SK-N-SH treated with all-trans-retinoic acid at 6 μM for 48 hours (cell line): Measurements from ENCODE around the gene LRPPRC.

Experiments
- ATAC-seq: fragments of 200-7000 bp; cut with Tn5 transposase; 3 replicates; pipeline ENCODE4 v1.9.1; 2020; ENCODE audit warnings: mild to moderate bottlenecking, moderate library complexity
- CSDC2 ChIP-seq: fragments of 250-450 bp; sonication (Bioruptor Pico); IDR thresholded peaks from 2 replicates; pipeline ENCODE4 v1.5.0; 2020; ENCODE audit warnings: mild to moderate bottlenecking, moderate library complexity
- ESRRG ChIP-seq: fragments of 250-450 bp; sonication (Bioruptor Pico); IDR thresholded peaks from 2 replicates; pipeline ENCODE4 v1.6.1; 2021; ENCODE audit warnings: mild to moderate bottlenecking
- GLIS3 ChIP-seq: fragments of 250-450 bp; sonication (Bioruptor Pico); IDR thresholded peaks from 2 replicates; pipeline ENCODE4 v1.5.0; 2020; ENCODE audit warnings: mild to moderate bottlenecking, moderate library complexity
- ISL1 ChIP-seq: fragments of 250-450 bp; sonication (Bioruptor Pico); IDR thresholded peaks from 2 replicates; pipeline ENCODE4 v2.1.2; 2022; ENCODE audit warnings: mild to moderate bottlenecking, moderate library complexity
- PPARA ChIP-seq: fragments of 250-450 bp; sonication (Bioruptor Pico); IDR thresholded peaks from 2 replicates; pipeline ENCODE4 v1.5.0; 2020; ENCODE audit warnings: mild to moderate bottlenecking, borderline replicate concordance
- RARB ChIP-seq: fragments of 250-450 bp; sonication (Bioruptor Pico); IDR thresholded peaks from 2 replicates; pipeline ENCODE4 v1.8.0; 2021; ENCODE audit warnings: mild to moderate bottlenecking, moderate library complexity
- SNAI2 ChIP-seq: fragments of 250-450 bp; sonication (Bioruptor Pico); IDR thresholded peaks from 2 replicates; pipeline ENCODE4 v1.5.0; 2020; ENCODE audit warnings: mild to moderate bottlenecking, moderate library complexity
- TCF4 ChIP-seq: fragments of 250-450 bp; sonication (Bioruptor Pico); IDR thresholded peaks from 2 replicates; pipeline ENCODE4 v1.8.0; 2021; ENCODE audit warnings: mild to moderate bottlenecking, moderate library complexity, borderline replicate concordance
- TOX ChIP-seq: fragments of 250-450 bp; sonication (Bioruptor Pico); IDR thresholded peaks from 2 replicates; pipeline ENCODE4 v1.8.0; 2021; ENCODE audit warnings: mild to moderate bottlenecking, moderate library complexity, borderline replicate concordance
- ZC3H10 ChIP-seq: fragments of 250-450 bp; sonication (Bioruptor Pico); IDR thresholded peaks from 2 replicates; pipeline ENCODE4 v1.5.1; 2021; ENCODE audit warnings: mild to moderate bottlenecking, moderate library complexity
- ZFP3 ChIP-seq: fragments of 250-450 bp; sonication (Bioruptor Pico); IDR thresholded peaks from 2 replicates; pipeline ENCODE4 v1.5.0; 2020; ENCODE audit warnings: mild to moderate bottlenecking, moderate library complexity
- ZFP30 ChIP-seq: fragments of 450-650 bp; formaldehyde crosslinking; IDR thresholded peaks from 2 replicates; pipeline ENCODE4 v1.5.0; 2022; ENCODE audit warnings: mild to moderate bottlenecking, moderate library complexity
- ZNF565 ChIP-seq: fragments of 450-650 bp; formaldehyde crosslinking; conservative IDR thresholded peaks from 2 replicates; pipeline ENCODE4 v1.5.0; 2020; ENCODE audit warnings: low read depth, mild to moderate bottlenecking, moderate library complexity
- ZNF70 ChIP-seq: fragments of 450-650 bp; formaldehyde crosslinking; IDR thresholded peaks from 2 replicates; pipeline ENCODE4 v1.5.0; 2020; ENCODE audit warnings: mild to moderate bottlenecking, moderate library complexity
- ZNF8 ChIP-seq: fragments of 450-650 bp; formaldehyde crosslinking; IDR thresholded peaks from 2 replicates; pipeline ENCODE4 v1.5.0; 2020; ENCODE audit warnings: mild to moderate bottlenecking, moderate library complexity
- TF ChIP-seq, protein P1 (sequence below): fragments of 250-450 bp; sonication (Bioruptor Pico); IDR thresholded peaks from 2 replicates; pipeline ENCODE4 v1.8.0; 2021; ENCODE audit warnings: low read depth, mild to moderate bottlenecking, moderate library complexity, borderline replicate concordance
- TF ChIP-seq, protein P2 (sequence below): fragments of 250-450 bp; sonication (Bioruptor Pico); IDR thresholded peaks from 2 replicates; pipeline ENCODE4 v1.8.0; 2020; ENCODE audit warnings: mild to moderate bottlenecking, moderate library complexity, borderline replicate concordance
- TF ChIP-seq, protein P3 (sequence below): fragments of 250-450 bp; sonication (Bioruptor Pico); IDR thresholded peaks from 2 replicates; pipeline ENCODE4 v1.5.1; 2021; ENCODE audit warnings: mild to moderate bottlenecking, moderate library complexity
- TF ChIP-seq, protein P4 (sequence below): fragments of 250-450 bp; sonication (Bioruptor Pico); IDR thresholded peaks from 2 replicates; pipeline ENCODE4 v1.5.1; 2020; ENCODE audit warnings: low read depth, mild to moderate bottlenecking, moderate library complexity

The LRPPRC gene

DNA sequence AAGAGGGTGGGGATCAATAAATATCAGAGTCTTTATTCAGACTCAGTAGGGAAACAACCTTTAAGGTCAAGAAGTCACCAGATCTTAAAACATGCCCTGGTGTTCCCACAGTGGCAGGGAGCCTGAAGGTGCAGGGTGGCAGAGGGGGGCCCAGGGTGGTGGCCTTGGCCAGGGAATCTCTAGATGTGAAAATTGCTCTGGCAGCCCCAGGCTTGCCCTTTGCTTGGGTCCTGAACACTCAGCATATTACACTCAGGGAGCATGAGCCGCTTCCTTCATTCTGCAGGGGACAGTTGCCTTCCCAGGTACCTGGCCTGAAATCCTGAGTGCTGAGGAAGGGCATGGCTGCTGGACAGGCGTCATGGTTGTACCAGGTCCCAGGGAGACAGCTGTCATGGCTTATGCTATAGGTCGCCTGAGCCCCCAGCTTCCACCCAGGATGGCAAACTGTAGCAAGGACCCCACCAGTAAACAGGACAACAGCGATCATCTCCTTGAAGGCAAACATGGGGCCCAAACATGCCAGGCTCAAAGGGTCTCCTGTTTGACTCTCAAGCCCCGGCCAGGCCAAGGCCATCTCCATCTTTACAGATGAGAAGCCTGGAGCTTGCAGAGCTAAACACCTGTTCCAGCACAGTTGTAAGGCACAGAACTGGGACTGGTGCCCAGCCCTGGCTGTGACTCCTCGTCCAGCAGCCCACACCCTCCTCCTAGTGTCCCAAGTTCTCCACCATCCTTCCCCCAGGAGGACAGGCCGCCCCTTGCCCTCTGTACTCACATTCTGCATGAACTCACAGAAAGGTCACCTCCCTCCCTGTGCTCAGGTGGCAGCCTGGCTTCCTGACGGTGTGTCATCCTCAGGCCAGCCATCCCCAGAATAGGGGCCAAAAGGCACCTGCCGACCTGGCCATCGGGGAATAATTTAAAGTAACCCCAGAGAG lies 142.4 kb downstream of the LRPPRC start:
- no peak for ATAC-seq
- TF ChIP-seq ZFP30 (CRISPR knock-in tag) (no peak), SNAI2 (CRISPR knock-in tag) (no peak), ZNF8 (CRISPR knock-in tag) (no peak), TCF4 (CRISPR knock-in tag) (no peak), TOX (no peak), ZNF70 (CRISPR knock-in tag) (no peak), ISL1 (CRISPR knock-in tag) (no peak), ZFP3 (CRISPR knock-in tag) (no peak), CSDC2 (no peak)
- TF ChIP-seq, protein P1, sequence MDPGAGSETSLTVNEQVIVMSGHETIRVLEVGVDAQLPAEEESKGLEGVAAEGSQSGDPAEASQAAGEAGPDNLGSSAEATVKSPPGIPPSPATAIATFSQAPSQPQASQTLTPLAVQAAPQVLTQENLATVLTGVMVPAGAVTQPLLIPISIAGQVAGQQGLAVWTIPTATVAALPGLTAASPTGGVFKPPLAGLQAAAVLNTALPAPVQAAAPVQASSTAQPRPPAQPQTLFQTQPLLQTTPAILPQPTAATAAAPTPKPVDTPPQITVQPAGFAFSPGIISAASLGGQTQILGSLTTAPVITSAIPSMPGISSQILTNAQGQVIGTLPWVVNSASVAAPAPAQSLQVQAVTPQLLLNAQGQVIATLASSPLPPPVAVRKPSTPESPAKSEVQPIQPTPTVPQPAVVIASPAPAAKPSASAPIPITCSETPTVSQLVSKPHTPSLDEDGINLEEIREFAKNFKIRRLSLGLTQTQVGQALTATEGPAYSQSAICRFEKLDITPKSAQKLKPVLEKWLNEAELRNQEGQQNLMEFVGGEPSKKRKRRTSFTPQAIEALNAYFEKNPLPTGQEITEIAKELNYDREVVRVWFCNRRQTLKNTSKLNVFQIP (CRISPR knock-in tag): no peak
- TF ChIP-seq, protein P2, sequence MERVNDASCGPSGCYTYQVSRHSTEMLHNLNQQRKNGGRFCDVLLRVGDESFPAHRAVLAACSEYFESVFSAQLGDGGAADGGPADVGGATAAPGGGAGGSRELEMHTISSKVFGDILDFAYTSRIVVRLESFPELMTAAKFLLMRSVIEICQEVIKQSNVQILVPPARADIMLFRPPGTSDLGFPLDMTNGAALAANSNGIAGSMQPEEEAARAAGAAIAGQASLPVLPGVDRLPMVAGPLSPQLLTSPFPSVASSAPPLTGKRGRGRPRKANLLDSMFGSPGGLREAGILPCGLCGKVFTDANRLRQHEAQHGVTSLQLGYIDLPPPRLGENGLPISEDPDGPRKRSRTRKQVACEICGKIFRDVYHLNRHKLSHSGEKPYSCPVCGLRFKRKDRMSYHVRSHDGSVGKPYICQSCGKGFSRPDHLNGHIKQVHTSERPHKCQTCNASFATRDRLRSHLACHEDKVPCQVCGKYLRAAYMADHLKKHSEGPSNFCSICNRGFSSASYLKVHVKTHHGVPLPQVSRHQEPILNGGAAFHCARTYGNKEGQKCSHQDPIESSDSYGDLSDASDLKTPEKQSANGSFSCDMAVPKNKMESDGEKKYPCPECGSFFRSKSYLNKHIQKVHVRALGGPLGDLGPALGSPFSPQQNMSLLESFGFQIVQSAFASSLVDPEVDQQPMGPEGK (CRISPR knock-in tag): no peak
- TF ChIP-seq, protein P3, sequence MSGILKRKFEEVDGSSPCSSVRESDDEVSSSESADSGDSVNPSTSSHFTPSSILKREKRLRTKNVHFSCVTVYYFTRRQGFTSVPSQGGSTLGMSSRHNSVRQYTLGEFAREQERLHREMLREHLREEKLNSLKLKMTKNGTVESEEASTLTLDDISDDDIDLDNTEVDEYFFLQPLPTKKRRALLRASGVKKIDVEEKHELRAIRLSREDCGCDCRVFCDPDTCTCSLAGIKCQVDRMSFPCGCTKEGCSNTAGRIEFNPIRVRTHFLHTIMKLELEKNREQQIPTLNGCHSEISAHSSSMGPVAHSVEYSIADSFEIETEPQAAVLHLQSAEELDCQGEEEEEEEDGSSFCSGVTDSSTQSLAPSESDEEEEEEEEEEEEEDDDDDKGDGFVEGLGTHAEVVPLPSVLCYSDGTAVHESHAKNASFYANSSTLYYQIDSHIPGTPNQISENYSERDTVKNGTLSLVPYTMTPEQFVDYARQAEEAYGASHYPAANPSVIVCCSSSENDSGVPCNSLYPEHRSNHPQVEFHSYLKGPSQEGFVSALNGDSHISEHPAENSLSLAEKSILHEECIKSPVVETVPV (CRISPR knock-in tag): no peak
- TF ChIP-seq, all 23 proteins: peak for 0

GRCh38 chr2:43852196-43852730 lies 143.5 kb downstream of the LRPPRC start:
- TF ChIP-seq, protein P3 (CRISPR knock-in tag): no peak
- no peak for TF ChIP-seq GLIS3 (CRISPR knock-in tag)
- no peak for TF ChIP-seq TCF4 (CRISPR knock-in tag)
- TF ChIP-seq ZFP30 (CRISPR knock-in tag): no peak
- TF ChIP-seq, protein P1 (CRISPR knock-in tag): no peak
- TF ChIP-seq ZFP3 (CRISPR knock-in tag): no peak
- TF ChIP-seq SNAI2 (CRISPR knock-in tag): no peak
- TF ChIP-seq ZNF565 (CRISPR knock-in tag): no peak
- no peak for TF ChIP-seq ZNF70 (CRISPR knock-in tag)
- no peak for TF ChIP-seq PPARA (CRISPR knock-in tag)
- TF ChIP-seq, protein P2 (CRISPR knock-in tag): no peak
- TF ChIP-seq, protein P4, sequence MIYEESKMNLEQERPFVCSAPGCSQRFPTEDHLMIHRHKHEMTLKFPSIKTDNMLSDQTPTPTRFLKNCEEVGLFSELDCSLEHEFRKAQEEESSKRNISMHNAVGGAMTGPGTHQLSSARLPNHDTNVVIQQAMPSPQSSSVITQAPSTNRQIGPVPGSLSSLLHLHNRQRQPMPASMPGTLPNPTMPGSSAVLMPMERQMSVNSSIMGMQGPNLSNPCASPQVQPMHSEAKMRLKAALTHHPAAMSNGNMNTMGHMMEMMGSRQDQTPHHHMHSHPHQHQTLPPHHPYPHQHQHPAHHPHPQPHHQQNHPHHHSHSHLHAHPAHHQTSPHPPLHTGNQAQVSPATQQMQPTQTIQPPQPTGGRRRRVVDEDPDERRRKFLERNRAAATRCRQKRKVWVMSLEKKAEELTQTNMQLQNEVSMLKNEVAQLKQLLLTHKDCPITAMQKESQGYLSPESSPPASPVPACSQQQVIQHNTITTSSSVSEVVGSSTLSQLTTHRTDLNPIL (CRISPR knock-in tag): no peak
- no peak for TF ChIP-seq RARB (CRISPR knock-in tag)
- TF ChIP-seq ESRRG (CRISPR knock-in tag): no peak
- TF ChIP-seq ZC3H10 (CRISPR knock-in tag): no peak
- no peak for ATAC-seq
